Right lobe of liver (tissue), 4 donors: Measurements from ENCODE around the gene SLCO2A1.

Experiments
- CTCF ChIP-seq, 4 donors: fragments of 200-600 bp in 3 of 4; fragments of 450-650 bp in 1 of 4; IDR thresholded peaks; one replicate each; pipeline versions ENCODE4 v1.5.1 to v1.8.0; 2016 to 2022; ENCODE audit warnings: antibody characterized with exemption in 4 of 4, mild to moderate bottlenecking in 2 of 4
- POLR2A ChIP-seq: fragments of 450-650 bp; IDR thresholded peaks from one replicate; pipeline ENCODE4 v1.6.1; 2017; ENCODE audit warnings: antibody characterized with exemption, mild to moderate bottlenecking
- donor health status: DM: no; HTN: no; CAD: no.
- donor health status: DM: no; HTN: no; CAD: no.
- donor health status: DM: no; HTN: yes; CAD: no.

- no peak for TF ChIP-seq CTCF (IDR thresholded peaks at IDR 0.05)
- TF ChIP-seq POLR2A = no peak
Measured at GRCh38 chr3:133935843-133936769, 93.6 kb downstream of the SLCO2A1 start.
